ENCODE data around the gene MCCD1.
"Not testable (repeated sequence)": the region's sequence is repeated elsewhere in the genome, so short reads cannot be mapped to it uniquely, and the experiment has no call there.

MCCD1 gene

DNA sequence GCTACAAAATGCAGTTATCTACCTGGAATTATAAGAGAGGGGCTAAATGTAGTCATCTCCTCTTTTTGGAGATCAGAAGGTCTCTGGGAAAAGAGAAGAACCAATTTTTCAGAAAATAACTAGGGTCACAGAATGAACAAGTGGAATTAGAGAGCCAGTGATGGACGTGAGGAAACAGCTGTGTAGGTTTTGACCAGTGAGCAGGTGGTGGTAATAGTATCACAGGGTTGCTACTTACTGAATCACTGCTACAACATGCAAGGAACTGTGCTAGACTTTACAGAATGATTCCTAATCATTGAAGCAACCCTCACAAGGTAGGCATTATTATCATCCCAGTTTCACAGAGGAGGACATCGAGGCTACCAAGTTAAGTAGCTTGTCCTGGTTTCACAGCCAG lies 15.9 kb downstream of the MCCD1 start:
- no peak for FAIRE-seq

DNA sequence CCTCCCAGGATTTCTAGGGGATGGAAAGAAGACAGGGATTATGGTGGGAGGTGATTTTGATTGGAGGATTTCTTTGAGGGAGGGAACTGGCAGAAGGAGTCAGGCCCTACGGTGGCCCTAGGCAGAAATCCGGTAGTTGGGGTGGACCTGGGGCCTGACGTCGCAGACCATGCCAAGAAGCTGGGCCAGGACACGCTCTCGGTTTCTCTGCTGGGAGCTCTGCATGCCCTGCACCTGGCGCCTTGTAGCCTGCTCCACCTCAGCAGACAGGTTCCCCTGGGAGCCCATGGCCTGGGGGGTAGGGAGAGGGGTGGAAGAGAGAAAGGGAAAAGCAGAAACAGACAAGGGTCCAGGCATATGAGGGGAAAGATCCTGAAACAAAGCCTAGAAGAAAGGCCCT lies 16.5 kb downstream of the MCCD1 start:
- FAIRE-seq, result no peak

DNA sequence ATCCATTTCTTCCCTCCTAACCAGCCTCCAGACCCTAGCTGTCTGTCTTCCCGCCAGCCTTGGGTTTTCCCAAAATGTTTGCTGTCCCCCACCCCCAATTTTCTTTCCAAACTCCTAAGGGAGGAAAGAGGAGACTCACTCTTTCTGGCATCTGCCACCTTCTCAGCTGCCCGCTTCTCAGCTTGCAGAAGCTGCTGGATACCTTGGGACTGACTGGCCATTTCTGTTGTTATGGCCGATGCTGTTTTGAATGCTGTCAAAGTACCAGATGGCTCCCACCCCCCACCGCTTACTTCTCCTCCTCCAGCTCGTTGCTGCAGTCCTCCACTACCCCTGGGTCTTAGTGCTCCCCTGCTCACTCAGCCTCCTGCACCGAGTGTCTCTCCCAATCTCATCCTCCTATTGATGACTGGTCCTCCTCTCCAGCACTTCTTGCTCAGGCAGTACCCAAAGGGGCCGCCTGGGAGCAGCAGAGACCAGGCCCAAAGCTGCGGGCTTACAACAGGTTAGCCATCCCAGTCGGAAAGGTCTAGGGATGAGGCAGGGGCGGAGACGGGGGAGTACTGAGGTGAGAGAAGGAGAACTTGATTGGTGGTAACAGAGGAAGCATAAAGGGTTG lies 17.7 kb downstream of the MCCD1 start, which contains the start of gene ATP6V1G2:
TSS of gene ATP6V1G2 (minus strand) at position 270 of the 619 bp plus-strand sequence. CDS start at position 221, 49 bp downstream.
- no peak for FAIRE-seq

DNA sequence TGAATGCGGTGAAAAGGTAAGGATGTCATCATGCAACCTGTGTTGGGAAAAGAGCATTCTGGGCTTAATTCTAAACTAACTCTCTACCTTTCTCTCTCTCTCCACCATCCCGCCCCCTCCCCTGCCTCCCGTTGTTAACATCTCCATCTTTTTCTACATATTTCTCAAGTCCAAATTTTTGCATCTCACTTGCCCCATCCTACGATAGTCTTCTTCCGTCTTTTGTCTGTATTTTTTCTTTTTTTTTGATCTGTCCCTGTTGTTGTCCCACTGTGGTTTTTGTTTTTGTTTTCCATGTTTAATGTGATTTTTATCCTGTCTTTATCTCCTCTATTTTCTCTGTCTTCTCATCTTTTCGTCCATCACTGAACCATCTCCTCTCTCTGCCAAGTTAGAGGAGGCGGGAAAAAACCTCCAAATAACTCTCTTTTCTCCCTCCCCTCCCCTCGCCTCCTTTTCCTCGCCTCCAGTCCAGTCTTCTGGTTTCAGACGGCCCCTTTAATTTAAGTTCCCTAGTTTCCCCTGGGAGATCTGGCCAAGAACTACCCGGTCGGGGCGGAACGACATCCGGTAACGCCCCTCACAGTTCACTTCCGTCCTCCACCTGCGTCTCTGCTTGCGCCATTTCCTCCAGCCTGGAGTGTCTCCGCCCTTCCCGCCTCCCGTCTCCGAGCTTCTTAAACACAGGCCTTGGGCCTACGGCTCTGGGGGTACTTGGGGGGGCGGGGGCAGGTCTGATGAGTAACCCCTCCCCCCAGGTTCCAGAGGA lies 18.4 kb downstream of the MCCD1 start, which contains the start of gene NFKBIL1:
TSS of gene NFKBIL1 (plus strand) at position 651 of the 769 bp plus-strand sequence. CDS start at position 738, 87 bp downstream.
- FAIRE-seq, result peak; percentile 76

DNA sequence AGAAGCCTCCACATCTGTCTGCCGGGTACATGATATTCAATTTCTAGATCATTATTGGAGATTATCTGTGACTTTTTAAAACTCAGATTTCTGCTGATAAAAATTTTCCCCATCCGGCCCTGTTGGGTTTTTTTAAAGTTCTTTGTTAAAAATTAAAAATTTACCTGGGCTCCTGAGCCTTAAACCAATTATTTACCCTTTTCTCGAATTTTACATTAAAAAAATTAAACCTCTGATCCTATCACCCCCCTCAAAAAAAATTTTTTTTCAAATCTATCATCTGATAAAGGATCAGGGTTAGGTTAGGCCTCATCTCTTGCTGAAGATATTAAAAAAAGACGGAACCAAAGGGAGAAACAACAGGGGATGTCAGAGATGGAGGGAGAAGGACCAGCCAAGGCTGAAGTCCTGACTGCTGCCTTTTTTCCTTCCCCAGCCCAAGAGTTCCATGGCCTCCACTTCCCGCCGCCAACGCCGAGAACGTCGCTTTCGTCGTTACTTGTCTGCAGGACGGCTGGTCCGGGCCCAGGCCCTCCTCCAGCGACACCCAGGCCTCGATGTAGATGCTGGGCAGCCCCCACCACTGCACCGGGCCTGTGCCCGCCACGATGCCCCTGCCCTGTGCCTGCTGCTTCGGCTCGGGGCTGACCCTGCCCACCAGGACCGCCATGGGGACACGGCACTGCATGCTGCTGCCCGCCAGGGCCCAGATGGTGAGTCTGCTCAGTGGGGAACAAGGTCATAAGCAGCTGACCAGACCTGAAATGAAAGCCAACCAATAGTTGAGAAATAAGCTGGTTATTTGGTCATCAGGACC lies 19.2 kb downstream of the MCCD1 start:
- FAIRE-seq, result no peak

DNA sequence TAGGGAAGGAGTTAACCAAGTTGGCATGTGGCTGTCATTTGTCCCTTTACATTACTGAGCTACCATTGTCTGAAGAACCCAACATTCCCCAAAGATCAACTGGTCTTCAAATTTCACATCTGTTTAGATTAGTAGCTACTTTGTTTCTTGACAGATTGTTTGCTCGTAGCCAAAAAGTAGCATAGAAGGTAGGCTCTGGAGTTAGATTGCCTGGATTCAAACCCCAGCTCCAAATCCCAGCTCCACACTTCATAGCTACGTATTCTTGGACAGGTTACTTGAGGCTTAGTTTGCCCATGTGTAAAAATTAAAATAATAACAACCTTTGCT lies 19.7 kb downstream of the MCCD1 start:
- no peak for FAIRE-seq

DNA sequence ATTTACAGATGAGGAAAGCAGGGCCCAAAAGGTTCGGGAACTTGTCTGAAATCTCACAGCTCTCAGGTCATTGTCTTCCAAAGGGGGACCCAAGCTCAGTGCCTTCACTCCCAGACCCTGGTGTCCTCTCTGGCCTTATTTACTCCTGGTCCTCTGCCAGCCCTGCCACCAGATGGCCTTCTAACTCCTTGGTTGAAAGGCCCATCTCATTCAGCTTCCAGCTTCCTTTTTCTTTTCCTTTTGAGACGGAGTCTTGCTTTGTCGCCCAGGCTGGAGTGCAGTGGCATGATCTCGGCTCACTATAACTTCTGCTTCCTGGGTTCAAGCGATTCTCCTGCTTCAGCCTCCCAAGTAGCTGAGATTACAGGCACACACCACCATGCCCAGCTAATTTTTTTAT lies 22.6 kb downstream of the MCCD1 start:
- FAIRE-seq, result not testable (repeated sequence)

DNA sequence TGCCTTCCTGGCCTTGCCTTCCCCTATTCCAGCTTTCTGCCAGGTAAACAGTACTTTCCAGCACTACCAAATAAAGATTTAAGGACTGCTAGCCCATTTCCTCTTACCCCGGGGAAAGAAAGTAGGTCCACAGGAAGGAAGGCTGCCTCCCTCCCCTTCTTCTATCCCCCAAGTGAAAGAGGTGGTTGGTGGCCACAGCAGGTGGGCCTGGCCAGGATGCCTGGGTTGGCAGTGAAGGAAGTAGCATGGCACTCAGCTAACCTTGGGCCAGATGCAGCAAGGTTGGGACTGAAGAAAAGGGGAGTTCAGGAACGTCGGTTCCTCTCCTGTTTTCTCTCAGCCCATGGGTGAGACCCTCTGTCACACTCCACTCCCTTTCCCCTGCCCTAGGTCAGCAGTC lies 27.5 kb downstream of the MCCD1 start:
- no peak for FAIRE-seq

DNA sequence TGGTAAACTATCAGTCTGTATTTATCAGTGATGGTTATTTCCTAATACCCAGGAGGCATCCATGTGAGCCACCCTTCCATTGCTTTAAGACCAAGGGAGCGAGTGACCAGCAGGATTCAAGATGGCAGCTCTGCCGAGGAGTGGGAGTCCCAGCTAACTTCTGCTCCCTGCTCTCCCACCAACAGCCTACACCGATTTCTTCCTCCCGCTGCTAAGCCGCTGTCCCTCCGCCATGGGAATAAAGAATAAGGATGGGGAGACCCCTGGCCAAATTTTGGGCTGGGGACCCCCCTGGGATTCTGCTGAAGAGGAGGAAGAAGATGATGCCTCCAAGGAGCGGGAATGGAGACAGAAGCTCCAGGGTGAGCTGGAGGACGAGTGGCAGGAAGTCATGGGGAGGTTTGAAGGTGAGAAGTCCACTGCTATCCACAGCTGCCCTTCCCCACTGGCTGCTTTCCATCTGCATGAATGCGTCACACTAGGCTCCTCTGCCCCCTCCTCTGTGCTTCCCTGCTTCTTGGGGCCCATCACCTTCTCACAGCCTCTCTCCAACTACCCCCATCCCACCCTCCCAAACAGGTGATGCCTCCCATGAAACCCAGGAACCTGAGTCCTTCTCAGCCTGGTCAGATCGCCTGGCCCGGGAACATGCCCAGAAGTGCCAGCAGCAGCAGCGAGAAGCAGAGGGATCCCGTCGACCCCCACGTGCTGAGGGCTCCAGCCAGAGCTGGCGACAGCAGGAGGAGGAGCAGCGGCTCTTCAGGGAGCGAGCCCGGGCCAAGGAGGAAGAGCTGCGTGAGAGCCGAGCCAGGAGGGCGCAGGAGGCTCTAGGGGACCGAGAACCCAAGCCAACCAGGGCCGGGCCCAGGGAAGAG lies 28.9 kb downstream of the MCCD1 start:
- FAIRE-seq, result no peak

DNA sequence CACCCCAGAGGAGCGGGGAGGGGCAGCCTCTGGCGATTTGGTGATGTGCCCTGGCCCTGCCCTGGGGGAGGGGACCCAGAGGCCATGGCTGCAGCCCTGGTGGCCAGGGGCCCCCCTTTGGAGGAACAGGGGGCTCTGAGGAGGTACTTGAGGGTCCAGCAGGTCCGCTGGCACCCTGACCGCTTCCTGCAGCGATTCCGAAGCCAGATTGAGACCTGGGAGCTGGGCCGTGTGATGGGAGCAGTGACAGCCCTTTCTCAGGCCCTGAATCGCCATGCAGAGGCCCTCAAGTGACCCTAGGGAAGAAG lies 29.5 kb downstream of the MCCD1 start:
- FAIRE-seq, result no peak

DNA sequence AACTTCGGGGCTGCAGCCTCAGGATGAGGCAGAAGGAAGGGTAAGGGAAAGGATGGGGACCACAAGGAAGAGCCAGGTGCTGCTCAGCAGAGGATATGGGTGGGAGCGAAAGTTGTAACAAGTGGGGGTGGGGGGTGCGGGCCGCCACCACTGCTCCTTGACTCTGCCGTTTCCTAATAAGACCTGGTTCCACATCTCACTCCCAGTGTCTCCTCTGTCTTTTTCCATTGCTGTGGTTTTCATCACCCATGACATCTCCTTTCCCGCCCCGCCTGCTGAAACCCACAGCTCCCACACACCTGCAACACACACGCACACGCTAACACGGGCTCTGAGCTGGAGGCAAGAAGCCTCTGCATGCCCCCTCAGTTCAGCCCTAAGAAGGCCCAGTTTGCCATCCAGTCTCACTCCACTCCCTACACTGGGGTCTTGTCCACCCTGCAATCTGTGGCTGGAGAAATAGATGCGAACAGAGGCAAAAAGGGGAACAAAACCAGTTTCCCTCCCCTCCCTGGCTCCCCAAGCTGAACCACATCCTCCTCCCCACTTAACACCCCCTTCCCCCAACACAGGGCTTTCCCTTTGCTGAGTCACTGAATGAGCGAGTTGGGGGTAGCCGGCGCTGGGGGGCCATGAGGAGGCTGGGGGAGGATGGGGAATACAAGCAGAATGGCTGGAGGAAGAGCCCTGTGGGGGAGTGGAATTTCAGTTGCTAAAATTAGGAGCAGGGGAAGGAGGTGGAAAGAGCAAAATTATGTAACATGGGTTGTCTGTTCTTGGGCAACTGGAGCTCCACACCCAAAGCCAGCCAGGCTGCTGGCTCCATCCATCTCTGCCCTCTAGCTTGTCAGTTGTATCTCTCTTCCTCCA lies 30.1 kb downstream of the MCCD1 start:
- FAIRE-seq, result no peak

DNA sequence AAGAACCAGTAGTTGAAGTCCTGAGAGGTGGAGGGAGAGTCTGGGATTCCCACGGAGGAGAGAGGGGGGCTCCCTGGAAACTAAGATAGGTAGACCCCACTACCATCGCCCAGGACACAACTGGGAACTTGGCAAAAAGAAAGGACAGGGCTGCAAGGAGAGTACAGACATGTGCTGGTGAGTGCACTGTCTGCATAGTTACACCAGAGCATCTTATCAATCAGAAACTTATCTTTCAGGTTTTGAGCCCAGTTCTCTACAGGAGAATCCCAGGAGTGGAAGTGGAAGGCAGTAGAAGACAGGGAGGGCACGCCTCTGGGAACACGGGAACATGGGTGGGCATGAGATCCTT lies 30.8 kb downstream of the MCCD1 start:
- no peak for FAIRE-seq

DNA sequence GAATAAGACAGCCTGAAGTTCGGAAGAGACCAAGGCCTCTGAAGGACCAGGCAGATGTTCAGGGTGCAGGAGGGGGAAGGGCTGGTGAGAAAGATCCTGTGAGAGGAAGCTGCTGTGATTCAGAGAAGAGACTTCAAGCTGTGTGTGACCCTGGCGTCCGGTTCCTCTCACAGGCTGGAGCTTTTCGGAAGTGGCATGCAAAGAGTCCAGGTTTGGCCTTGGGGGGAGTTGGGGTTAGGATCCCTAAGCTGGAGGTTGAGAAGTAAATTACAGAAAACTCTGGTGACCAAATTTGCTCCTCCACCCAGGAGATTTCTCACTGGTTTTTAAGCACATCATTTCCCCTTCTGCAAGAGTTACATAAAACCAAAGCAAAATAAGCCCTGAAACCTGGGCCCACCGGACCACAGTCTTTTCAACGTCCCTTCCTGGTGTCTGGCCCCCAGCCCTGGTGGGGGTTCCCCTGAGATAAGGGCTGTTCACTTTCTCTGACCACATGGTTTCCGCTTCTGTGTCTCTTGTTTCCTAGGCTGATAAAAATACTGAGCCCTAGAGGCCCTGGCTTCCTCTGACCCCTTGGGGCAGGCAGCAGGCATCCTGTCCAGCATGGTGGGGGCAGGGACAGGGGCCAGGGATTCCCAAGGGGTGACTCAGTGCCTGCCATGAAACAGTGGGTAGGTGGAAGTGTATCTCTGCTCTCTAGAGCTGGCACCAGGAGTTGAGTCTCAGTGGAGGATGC lies 31.4 kb downstream of the MCCD1 start:
- no peak for FAIRE-seq

DNA sequence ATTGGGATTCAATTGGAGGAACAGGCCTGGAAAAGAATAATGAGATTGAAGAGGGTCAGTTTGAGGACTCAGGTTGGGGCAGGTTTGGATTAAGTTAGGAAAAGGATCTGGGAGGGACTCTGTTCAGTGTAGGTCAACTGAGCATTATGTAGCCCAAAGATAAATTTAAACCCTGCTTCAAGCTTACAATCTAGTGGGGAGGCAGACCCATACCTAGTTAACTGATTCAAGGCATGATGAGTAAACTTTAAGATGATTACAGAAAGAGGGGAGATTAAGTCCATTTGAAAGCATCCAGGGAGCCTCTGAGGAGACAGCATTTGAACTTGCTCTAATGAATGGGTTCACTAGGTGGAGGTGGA lies 31.9 kb downstream of the MCCD1 start:
- no peak for FAIRE-seq

DNA sequence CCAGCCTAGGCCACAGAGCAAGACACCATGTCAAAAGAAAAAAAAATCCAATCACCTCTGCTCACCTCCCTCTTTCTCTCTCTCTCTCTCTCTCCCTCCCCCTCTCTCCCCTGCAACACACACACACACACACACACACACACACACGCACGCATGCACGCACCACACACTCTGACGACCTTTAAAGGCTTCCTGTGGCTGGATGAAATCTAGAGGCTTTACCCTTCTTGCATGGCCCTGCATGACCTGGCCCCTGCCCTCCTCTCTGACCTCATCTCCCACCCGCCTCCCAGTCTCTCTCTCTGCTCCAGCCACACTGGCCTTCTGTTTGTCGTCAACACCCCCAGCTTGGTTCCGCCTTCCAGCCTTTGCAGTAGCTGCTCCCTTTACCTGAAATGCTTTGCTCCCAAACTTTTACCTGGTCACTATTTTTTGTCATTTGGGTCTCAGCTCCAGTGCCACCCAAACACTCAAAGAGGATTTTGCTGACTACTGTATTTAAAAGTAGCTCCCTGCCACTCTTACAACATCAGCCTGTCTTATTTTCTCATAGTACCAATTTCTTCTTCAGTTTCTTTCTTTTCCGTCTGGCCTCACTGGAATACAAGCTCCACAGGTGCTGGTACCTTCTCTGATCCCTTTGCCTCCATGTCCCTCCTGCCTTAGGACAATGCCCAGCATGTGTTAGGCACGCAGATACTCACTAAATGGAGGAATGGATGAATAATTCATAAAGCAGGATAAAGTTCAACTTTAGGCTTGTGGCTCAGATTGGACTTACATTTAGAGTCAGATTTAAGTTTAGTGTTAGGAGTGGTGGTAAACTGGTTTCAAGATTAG lies 39.0 kb downstream of the MCCD1 start:
- no peak for FAIRE-seq

DNA sequence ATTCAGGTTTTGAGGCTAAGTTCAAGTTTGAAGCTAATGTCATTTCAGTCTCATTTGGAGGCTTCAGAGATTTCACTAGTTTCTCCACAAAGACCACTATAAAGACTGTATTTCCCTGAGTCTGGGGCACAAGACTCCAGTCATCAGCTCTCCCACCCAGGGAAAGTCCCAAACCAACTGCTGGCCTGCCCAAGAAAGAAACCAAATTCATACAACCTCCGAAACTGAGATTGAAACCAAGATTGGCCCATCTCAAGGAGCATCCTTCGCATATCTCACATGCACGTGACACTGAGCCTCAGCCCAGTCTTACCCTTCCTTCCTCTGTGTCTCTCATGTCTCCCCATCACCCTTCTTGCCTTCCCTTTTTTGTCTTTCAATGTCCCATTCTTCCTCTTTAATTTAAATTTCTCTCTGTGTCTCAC lies 39.8 kb downstream of the MCCD1 start:
- FAIRE-seq, result no peak

DNA sequence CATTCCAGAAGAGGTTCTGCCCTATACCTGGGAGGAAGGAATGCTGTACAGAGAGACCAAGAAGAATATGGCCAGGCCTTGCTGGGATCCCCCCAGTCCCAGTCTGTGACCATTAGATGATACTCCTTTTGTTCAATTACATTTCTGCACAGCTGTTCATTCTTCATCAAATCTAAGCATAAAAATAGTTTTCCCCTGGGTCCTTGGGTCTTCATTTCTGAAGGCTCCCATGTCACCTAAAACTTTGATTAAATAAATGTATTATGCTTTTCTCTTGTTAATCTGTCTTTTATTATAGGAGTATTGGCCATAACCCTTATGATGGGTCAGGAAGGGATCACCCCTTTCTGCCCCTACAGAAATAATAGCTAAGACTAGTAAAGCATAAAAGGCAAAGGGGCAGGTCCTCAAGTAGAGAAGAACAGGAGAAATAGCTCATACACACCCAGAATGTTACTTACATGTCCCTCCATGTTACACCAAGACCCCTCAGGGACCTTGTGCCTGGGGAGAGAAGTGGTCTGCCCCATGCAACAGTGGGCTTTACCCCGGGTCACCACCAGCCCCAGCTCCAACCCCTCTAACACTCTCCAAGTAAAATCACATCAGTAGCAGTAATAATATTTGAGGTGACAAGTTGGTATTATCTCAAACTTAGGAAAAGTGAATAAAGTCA lies 41.2 kb downstream of the MCCD1 start:
- no peak for FAIRE-seq

DNA sequence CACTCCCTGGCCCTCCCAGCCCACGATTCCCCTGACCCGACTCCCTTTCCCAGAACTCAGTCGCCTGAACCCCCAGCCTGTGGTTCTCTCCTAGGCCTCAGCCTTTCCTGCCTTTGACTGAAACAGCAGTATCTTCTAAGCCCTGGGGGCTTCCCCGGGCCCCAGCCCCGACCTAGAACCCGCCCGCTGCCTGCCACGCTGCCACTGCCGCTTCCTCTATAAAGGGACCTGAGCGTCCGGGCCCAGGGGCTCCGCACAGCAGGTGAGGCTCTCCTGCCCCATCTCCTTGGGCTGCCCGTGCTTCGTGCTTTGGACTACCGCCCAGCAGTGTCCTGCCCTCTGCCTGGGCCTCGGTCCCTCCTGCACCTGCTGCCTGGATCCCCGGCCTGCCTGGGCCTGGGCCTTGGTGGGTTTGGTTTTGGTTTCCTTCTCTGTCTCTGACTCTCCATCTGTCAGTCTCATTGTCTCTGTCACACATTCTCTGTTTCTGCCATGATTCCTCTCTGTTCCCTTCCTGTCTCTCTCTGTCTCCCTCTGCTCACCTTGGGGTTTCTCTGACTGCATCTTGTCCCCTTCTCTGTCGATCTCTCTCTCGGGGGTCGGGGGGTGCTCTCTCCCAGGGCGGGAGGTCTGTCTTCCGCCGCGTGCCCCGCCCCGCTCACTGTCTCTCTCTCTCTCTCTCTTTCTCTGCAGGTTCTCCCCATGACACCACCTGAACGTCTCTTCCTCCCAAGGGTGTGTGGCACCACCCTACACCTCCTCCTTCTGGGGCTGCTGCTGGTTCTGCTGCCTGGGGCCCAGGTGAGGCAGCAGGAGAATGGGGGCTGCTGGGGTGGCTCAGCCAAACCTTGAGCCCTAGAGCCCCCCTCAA lies 43.5 kb downstream of the MCCD1 start, which contains the start of gene LTA:
TSS of gene LTA (plus strand) at position 249 of the 871 bp plus-strand sequence. CDS start at position 703, 454 bp downstream.
- no peak for FAIRE-seq

All from endometrium (tissue), 2 donors.